Thymus (tissue), 11 donors: Measurements from ENCODE around the gene NRG3. TPM values are rescaled to one million over a fixed set of nuclear protein-coding genes. Genes with fewer than 3 reads are reported as not detected.

ENCODE experiments used
- DNase-seq, 9 donors: peaks; one replicate each; pipeline ENCODE4 v3.0.0-alpha.2; 2013; ENCODE audit warnings: low spot score in 9 of 9, low read depth in 6 of 9, missing footprints in 1 of 9
- H3K27ac ChIP-seq, 2 donors: one replicate each; pipeline ENCODE4 v1.5.1; 2013; ENCODE audit warnings: control low read depth in 1 of 2, low read depth in 1 of 2, low read length in 1 of 2, mild to moderate bottlenecking in 1 of 2, moderate library complexity in 1 of 2
- H3K27me3 ChIP-seq, 2 donors: one replicate each; pipeline ENCODE4 v1.5.1; 2013; ENCODE audit warnings: low read length in 1 of 2; ENCODE audit not compliant: control insufficient read depth in 2 of 2, insufficient read depth in 1 of 2
- H3K36me3 ChIP-seq, 2 donors: one replicate each; pipeline ENCODE4 v1.5.1; 2013; ENCODE audit warnings: low read length in 1 of 2, mild to moderate bottlenecking in 1 of 2, moderate library complexity in 1 of 2; ENCODE audit not compliant: control insufficient read depth in 2 of 2, insufficient read depth in 2 of 2
- H3K4me1 ChIP-seq, 2 donors: one replicate each; pipeline ENCODE4 v1.5.1; 2013; ENCODE audit warnings: low read length in 2 of 2; ENCODE audit not compliant: control insufficient read depth in 2 of 2, insufficient read depth in 2 of 2
- H3K4me3 ChIP-seq, 2 donors: one replicate each; pipeline ENCODE4 v1.5.1; 2013; ENCODE audit warnings: low read length in 2 of 2, control low read depth in 1 of 2, mild to moderate bottlenecking in 1 of 2
- H3K9me3 ChIP-seq, 2 donors: one replicate each; pipeline ENCODE4 v1.5.1; 2013; ENCODE audit warnings: low read length in 1 of 2, mild to moderate bottlenecking in 1 of 2; ENCODE audit not compliant: control insufficient read depth in 2 of 2, insufficient read depth in 1 of 2
- WGBS: extraction: QIAGEN DNeasy Blood & Tissue Kit; methylation state at CpG from one replicate; pipeline ENCODE4 v1.1.7; 2013; 5-methylcytosine and 5-hydroxymethylcytosine counted together
- polyA plus RNA-seq: library from polyadenylated mRNA; stranded (reverse); fragments of 200-250 nt; gene quantifications from one replicate; pipeline ENCODE4 v1.2.3, GENCODE V29; 2013
- total RNA-seq: library from RNA; stranded (reverse); fragments of 120-200 nt; gene quantifications from one replicate; pipeline ENCODE4 v1.2.4, GENCODE V29; 2013
- donor health status: healthy.

The NRG3 gene
- total and polyA plus RNA-seq, 2 donors, result 0.09 TPM; not detected in 1

- no peak for DNase-seq
- 8% methylated on average over 49 of the region's 49 CpGs for WGBS
- Histone ChIP-seq H3K9me3 (no peaks in the 10 kb centered on the region), H3K4me3 (peak overlapping the region in 1 of 2 donors; percentile 13), H3K4me1 (peaks cover 0 to 7% of the 10 kb centered on the region in 2 donors), H3K36me3 (no peaks in the 10 kb centered on the region), H3K27ac (no peak overlapping the region), H3K27me3 (peaks cover 46 to 49% of the 10 kb centered on the region in 2 donors)
These were observed 666 bp downstream of the NRG3 start for GRCh38 chr10:81875467-81876252.

- H3K36me3 ChIP-seq, result no peaks in the 10 kb centered on the region
- WGBS, result 3% methylated on average over 25 of the region's 25 CpGs
- H3K27me3 ChIP-seq, result peaks cover 46 to 49% of the 10 kb centered on the region in 2 donors
- DNase-seq, result no peak
- H3K27ac ChIP-seq, result no peak overlapping the region
- peaks cover 0 to 7% of the 10 kb centered on the region in 2 donors for H3K4me1 ChIP-seq
- no peaks in the 10 kb centered on the region for H3K9me3 ChIP-seq
- H3K4me3 ChIP-seq, result no peak overlapping the region
These were observed 1.5 kb downstream of the NRG3 start for GRCh38 chr10:81876253-81877077.

GRCh38 chr10:81877596-81877995 is 2.6 kb downstream of the NRG3 start:
- Histone ChIP-seq H3K4me1 (peaks cover 0 to 7% of the 10 kb centered on the region in 2 donors), H3K36me3 (no peaks in the 10 kb centered on the region), H3K4me3 (no peak overlapping the region), H3K27ac (no peak overlapping the region), H3K9me3 (no peaks in the 10 kb centered on the region), H3K27me3 (peaks cover 39 to 48% of the 10 kb centered on the region in 2 donors)
- no peak for DNase-seq
- 48% methylated on average over 2 of the region's 2 CpGs for WGBS

GRCh38 chr10:81882011-81882410 is 7.0 kb downstream of the NRG3 start:
- Histone ChIP-seq H3K36me3 (no peaks in the 10 kb centered on the region), H3K4me3 (no peak overlapping the region), H3K27me3 (peaks cover 3 to 7% of the 10 kb centered on the region in 2 donors), H3K9me3 (no peaks in the 10 kb centered on the region), H3K27ac (no peak overlapping the region), H3K4me1 (no peaks in the 10 kb centered on the region)
- no peak for DNase-seq
- WGBS, result 99% methylated on average over 1 of the region's 1 CpG

- 96% methylated on average over 1 of the region's 1 CpG for WGBS
- Histone ChIP-seq H3K36me3 (no peaks in the 10 kb centered on the region), H3K27me3 (no peaks in the 10 kb centered on the region), H3K27ac (no peak overlapping the region), H3K4me1 (no peaks in the 10 kb centered on the region), H3K4me3 (no peak overlapping the region), H3K9me3 (no peaks in the 10 kb centered on the region)
- no peak for DNase-seq
These were observed 9.9 kb downstream of the NRG3 start for GRCh38 chr10:81884856-81885255.

- Histone ChIP-seq H3K4me3 (no peak overlapping the region), H3K36me3 (no peaks in the 10 kb centered on the region), H3K9me3 (no peaks in the 10 kb centered on the region), H3K27ac (no peak overlapping the region), H3K4me1 (no peaks in the 10 kb centered on the region), H3K27me3 (no peaks in the 10 kb centered on the region)
- DNase-seq, result no peak
- 98% methylated on average over 2 of the region's 2 CpGs for WGBS
These were observed 10.5 kb downstream of the NRG3 start for GRCh38 chr10:81885491-81885890.

- H3K27ac ChIP-seq, result no peak overlapping the region
- no peaks in the 10 kb centered on the region for H3K27me3 ChIP-seq
- no peaks in the 10 kb centered on the region for H3K9me3 ChIP-seq
- no peak for DNase-seq
- H3K4me3 ChIP-seq, result no peak overlapping the region
- H3K4me1 ChIP-seq, result no peaks in the 10 kb centered on the region
- no peaks in the 10 kb centered on the region for H3K36me3 ChIP-seq
These were observed 11.9 kb downstream of the NRG3 start for GRCh38 chr10:81886939-81887338.

- H3K36me3 ChIP-seq, result no peaks in the 10 kb centered on the region
- H3K4me3 ChIP-seq, result no peak overlapping the region
- H3K27ac ChIP-seq, result no peak overlapping the region
- H3K27me3 ChIP-seq, result no peaks in the 10 kb centered on the region
- DNase-seq, result no peak
- H3K4me1 ChIP-seq, result no peaks in the 10 kb centered on the region
- WGBS, result 84% methylated on average over 7 of the region's 7 CpGs
- H3K9me3 ChIP-seq, result no peaks in the 10 kb centered on the region
These were observed 14.3 kb downstream of the NRG3 start for GRCh38 chr10:81889181-81889769.

GRCh38 chr10:81894616-81895015 is 19.6 kb downstream of the NRG3 start:
- no peaks in the 10 kb centered on the region for H3K4me1 ChIP-seq
- H3K36me3 ChIP-seq, result no peaks in the 10 kb centered on the region
- H3K27ac ChIP-seq, result no peak overlapping the region
- 89% methylated on average over 8 of the region's 8 CpGs for WGBS
- H3K27me3 ChIP-seq, result no peaks in the 10 kb centered on the region
- no peak overlapping the region for H3K4me3 ChIP-seq
- no peak for DNase-seq
- no peaks in the 10 kb centered on the region for H3K9me3 ChIP-seq
